T-helper 1 cell treated with Interleukin-12 subunit alpha and Interleukin-12 subunit beta and Interleukin-4 antibody, amounts not matched to agents 30 μg/mL and 1 μg/mL, for 36 hours (primary cell): Measurements from ENCODE around the gene DCAF4L1.
A peak's percentile ranks its signal among the peaks of the same experiment; 100 is the strongest.

Experiments
- H3K27ac Mint-ChIP-seq: one replicate; pipeline ENCODE4 v1.8.0; 2021; ENCODE audit warnings: mild to moderate bottlenecking, mixed read lengths
- H3K27me3 Mint-ChIP-seq: one replicate; pipeline ENCODE4 v1.8.0; 2021; ENCODE audit warnings: low read depth, mixed read lengths
- H3K36me3 Mint-ChIP-seq: one replicate; pipeline ENCODE4 v1.8.0; 2021; ENCODE audit warnings: low read depth, mixed read lengths
- H3K4me1 Mint-ChIP-seq: one replicate; pipeline ENCODE4 v1.8.0; 2021; ENCODE audit warnings: low read depth, mixed read lengths
- H3K4me3 Mint-ChIP-seq: one replicate; pipeline ENCODE4 v1.8.0; 2021; ENCODE audit warnings: mild to moderate bottlenecking, moderate library complexity, mixed read lengths
- H3K9me3 Mint-ChIP-seq: one replicate; pipeline ENCODE4 v1.8.0; 2021; ENCODE audit warnings: mixed read lengths

The DCAF4L1 gene

GRCh38 chr4:41981456-41981855 lies at the start of gene DCAF4L1:
Gene DCAF4L1, plus strand, starts transcription at chr4:41981756. Its CDS starts 37 bp downstream, at chr4:41981793.
- no peaks in the 10 kb centered on the region for H3K36me3 Mint-ChIP-seq
- no peak within 1 kb of the TSS for H3K4me3 Mint-ChIP-seq
- H3K27me3 Mint-ChIP-seq, result no peaks in the 10 kb centered on the region
- H3K9me3 Mint-ChIP-seq, result no peaks in the 10 kb centered on the region
- H3K4me1 Mint-ChIP-seq, result peaks cover 1% of the 10 kb centered on the region
- no peak within 1 kb of the TSS for H3K27ac Mint-ChIP-seq

- Mint-ChIP-seq H3K4me3 (no peak overlapping the region), H3K4me1 (peaks cover 27% of the 10 kb centered on the region), H3K27me3 (peaks cover 8% of the 10 kb centered on the region), H3K36me3 (peaks cover 8% of the 10 kb centered on the region), H3K9me3 (peaks cover 6% of the 10 kb centered on the region), H3K27ac (no peak overlapping the region)
Measured at GRCh38 chr4:41932988-41933387, 48.6 kb upstream of the DCAF4L1 start.

GRCh38 chr4:41933997-41934503 lies 47.5 kb upstream of the DCAF4L1 start:
- Mint-ChIP-seq H3K36me3 (peaks cover 13% of the 10 kb centered on the region), H3K4me3 (peak overlapping the region; percentile 94), H3K27ac (peak overlapping the region; percentile 89), H3K4me1 (peaks cover 29% of the 10 kb centered on the region), H3K9me3 (peaks cover 6% of the 10 kb centered on the region), H3K27me3 (no peaks in the 10 kb centered on the region)

- Mint-ChIP-seq H3K27ac (peak overlapping the region; percentile 89), H3K4me3 (peak overlapping the region; percentile 94), H3K9me3 (peaks cover 6% of the 10 kb centered on the region), H3K4me1 (peaks cover 29% of the 10 kb centered on the region), H3K27me3 (no peaks in the 10 kb centered on the region), H3K36me3 (peaks cover 13% of the 10 kb centered on the region)
Measured at GRCh38 chr4:41934514-41934900, 47.0 kb upstream of the DCAF4L1 start.

DNA sequence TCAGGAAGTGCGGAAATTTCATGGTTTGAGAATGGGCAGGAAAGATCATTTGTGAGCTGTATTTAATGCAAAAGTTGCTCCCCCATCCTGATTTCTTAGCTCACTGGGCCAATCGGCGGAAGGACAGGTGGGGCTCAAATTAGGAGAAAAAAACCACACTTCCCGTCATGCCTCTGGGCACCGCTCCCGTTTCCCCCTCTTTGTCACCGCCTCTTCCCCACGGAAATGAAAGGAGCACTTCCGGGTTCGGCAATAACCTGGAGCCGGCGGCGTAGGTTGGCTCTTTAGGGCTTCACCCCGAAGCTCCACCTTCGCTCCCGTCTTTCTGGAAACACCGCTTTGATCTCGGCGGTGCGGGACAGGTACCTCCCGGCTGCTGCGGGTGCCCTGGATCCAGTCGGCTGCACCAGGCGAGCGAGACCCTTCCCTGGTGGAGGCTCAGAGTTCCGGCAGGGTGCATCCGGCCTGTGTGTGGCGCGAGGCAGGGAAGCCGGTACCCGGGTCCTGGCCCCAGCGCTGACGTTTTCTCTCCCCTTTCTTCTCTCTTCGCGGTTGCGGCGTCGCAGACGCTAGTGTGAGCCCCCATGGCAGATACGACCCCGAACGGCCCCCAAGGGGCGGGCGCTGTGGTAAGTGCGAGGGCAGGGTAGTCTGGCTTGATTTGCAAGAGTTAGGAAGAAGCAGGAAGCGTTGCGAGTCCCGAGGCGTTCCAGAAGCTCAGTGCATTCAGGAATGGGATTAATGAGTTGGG lies 46.5 kb upstream of the DCAF4L1 start, which contains the start of gene TMEM33:
TMEM33 (plus strand) TSS at position 529 of the 751 bp plus-strand sequence; CDS start at position 585, 56 bp downstream.
- Mint-ChIP-seq H3K9me3 (peaks cover 6% of the 10 kb centered on the region), H3K27me3 (no peaks in the 10 kb centered on the region), H3K36me3 (peaks cover 17% of the 10 kb centered on the region), H3K4me1 (peaks cover 31% of the 10 kb centered on the region), H3K4me3 (peak within 1 kb of the TSS; percentile 94), H3K27ac (peak within 1 kb of the TSS; percentile 89)

DNA sequence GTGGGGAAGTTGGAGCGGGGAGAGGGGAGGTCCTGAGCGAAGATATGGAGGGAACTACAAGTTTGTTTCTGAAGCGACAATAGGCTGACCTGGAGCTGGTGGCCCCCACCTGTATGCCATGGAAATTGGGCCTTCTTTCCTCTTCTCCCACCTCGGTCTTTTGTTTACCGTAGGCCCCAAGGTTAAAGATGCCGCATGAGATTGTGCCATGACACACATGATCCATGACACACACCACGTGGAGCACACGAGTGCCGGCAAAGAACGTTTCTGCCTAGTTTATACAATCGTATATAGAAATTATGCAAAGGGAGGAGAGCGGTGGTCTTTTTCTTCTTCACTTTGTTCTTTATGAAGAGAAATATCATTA lies 45.9 kb upstream of the DCAF4L1 start:
- Mint-ChIP-seq H3K36me3 (peaks cover 18% of the 10 kb centered on the region), H3K9me3 (peaks cover 6% of the 10 kb centered on the region), H3K27me3 (no peaks in the 10 kb centered on the region), H3K27ac (peak overlapping the region; percentile 89), H3K4me3 (peak overlapping the region; percentile 94), H3K4me1 (peaks cover 30% of the 10 kb centered on the region)

GRCh38 chr4:41939016-41939626 lies 42.4 kb upstream of the DCAF4L1 start:
- Mint-ChIP-seq H3K4me3 (no peak overlapping the region), H3K4me1 (peaks cover 32% of the 10 kb centered on the region), H3K27me3 (no peaks in the 10 kb centered on the region), H3K9me3 (peaks cover 6% of the 10 kb centered on the region), H3K36me3 (peaks cover 29% of the 10 kb centered on the region), H3K27ac (no peak overlapping the region)

DNA sequence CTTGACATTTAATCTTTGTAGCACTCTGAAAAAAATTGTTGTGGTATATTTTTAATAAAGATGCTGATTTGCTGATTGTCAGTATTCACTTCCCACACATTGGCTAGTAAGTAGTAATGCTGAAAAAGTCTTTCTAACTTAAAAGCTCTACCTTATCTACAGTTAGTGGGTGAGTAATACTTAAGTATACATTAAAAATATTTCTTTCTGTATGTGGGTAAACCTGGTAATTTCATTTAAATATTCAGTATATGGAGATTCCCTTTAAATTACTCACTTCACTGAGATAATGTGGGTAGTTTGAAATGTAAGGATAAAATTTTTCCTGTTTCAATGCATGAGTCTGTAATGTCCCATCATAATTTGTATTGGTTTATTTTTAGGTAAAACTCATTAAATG lies 40.7 kb upstream of the DCAF4L1 start:
- Mint-ChIP-seq H3K4me1 (peaks cover 22% of the 10 kb centered on the region), H3K27me3 (no peaks in the 10 kb centered on the region), H3K27ac (no peak overlapping the region), H3K4me3 (no peak overlapping the region), H3K36me3 (peaks cover 25% of the 10 kb centered on the region), H3K9me3 (no peaks in the 10 kb centered on the region)

- Mint-ChIP-seq H3K27me3 (no peaks in the 10 kb centered on the region), H3K27ac (no peak overlapping the region), H3K4me3 (no peak overlapping the region), H3K36me3 (peaks cover 26% of the 10 kb centered on the region), H3K4me1 (peaks cover 7% of the 10 kb centered on the region), H3K9me3 (no peaks in the 10 kb centered on the region)
Measured at GRCh38 chr4:41943506-41943905, 38.0 kb upstream of the DCAF4L1 start.

- Mint-ChIP-seq H3K36me3 (peaks cover 23% of the 10 kb centered on the region), H3K9me3 (no peaks in the 10 kb centered on the region), H3K4me3 (no peak overlapping the region), H3K27ac (no peak overlapping the region), H3K27me3 (no peaks in the 10 kb centered on the region), H3K4me1 (peaks cover 10% of the 10 kb centered on the region)
Measured at GRCh38 chr4:41944089-41944488, 37.5 kb upstream of the DCAF4L1 start.

DNA sequence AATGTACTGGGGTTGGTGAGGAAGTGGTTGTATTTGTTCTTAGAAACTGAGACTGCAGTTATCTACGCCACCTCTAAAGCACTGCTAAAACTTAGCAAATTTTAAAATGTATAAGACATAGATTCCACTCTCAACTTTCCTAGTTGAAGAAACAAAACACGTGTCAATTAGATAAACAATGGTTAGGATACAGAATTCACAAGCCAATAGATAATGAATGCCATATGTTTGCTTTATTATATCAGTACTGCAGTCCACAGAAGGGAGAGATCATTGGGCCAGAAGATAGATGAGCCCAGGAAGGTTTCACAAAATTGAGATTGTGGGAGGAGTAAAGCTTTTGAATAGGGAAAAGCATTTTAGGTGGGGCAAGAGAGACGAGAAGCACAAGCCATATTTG lies 32.0 kb upstream of the DCAF4L1 start:
- H3K27me3 Mint-ChIP-seq, result no peaks in the 10 kb centered on the region
- H3K9me3 Mint-ChIP-seq, result no peaks in the 10 kb centered on the region
- H3K4me1 Mint-ChIP-seq, result peaks cover 17% of the 10 kb centered on the region
- H3K4me3 Mint-ChIP-seq, result no peak overlapping the region
- H3K36me3 Mint-ChIP-seq, result peaks cover 32% of the 10 kb centered on the region
- peak overlapping the region; percentile 5 for H3K27ac Mint-ChIP-seq

DNA sequence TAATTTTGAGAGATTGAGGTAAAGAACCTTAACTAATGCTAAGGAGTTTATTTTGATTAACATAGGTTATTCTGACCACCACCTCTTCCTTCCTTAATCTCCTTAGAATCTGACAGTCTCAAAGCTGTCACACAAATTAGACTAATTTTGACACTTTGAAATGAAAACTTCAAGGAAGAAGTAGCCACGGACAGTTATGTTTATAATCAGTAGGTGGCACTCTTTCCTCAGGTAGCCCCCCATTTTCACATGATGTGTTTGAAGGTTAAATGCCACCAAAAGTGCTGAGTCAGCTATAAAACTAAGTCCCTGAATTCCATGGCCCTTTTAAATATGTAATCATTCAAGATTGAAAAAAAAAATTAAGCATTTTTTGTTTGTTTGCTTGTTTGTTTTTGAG lies 23.9 kb upstream of the DCAF4L1 start:
- Mint-ChIP-seq H3K36me3 (peaks cover 12% of the 10 kb centered on the region), H3K27me3 (no peaks in the 10 kb centered on the region), H3K9me3 (no peaks in the 10 kb centered on the region), H3K4me1 (no peaks in the 10 kb centered on the region), H3K4me3 (no peak overlapping the region), H3K27ac (no peak overlapping the region)

- Mint-ChIP-seq H3K4me1 (no peaks in the 10 kb centered on the region), H3K4me3 (no peak overlapping the region), H3K27me3 (no peaks in the 10 kb centered on the region), H3K36me3 (no peaks in the 10 kb centered on the region), H3K27ac (no peak overlapping the region), H3K9me3 (peaks cover 5% of the 10 kb centered on the region)
Measured at GRCh38 chr4:41963105-41963504, 18.5 kb upstream of the DCAF4L1 start.

GRCh38 chr4:41964401-41964800 lies 17.2 kb upstream of the DCAF4L1 start:
- Mint-ChIP-seq H3K4me3 (no peak overlapping the region), H3K27me3 (no peaks in the 10 kb centered on the region), H3K4me1 (no peaks in the 10 kb centered on the region), H3K36me3 (no peaks in the 10 kb centered on the region), H3K27ac (no peak overlapping the region), H3K9me3 (peaks cover 8% of the 10 kb centered on the region)

DNA sequence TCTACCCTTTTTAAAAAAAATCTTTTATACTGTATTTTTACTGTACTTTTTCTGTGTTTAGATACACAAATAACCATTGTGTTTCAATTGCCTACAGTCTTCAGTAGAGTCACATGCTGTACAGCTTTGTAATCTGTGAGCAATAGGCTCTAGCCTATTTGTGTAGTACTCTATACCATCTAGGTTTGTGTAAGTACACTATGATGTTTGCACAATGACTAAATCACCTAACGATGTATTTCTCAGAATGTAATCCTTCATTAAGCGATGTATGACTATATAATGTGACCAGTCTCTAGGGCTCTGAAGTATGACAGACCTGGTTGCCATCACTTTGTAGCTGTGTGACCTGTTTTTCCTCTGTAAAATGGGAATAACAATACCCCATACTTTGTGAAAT lies 14.2 kb upstream of the DCAF4L1 start:
- H3K9me3 Mint-ChIP-seq, result peaks cover 8% of the 10 kb centered on the region
- H3K4me3 Mint-ChIP-seq, result no peak overlapping the region
- H3K36me3 Mint-ChIP-seq, result no peaks in the 10 kb centered on the region
- H3K27me3 Mint-ChIP-seq, result no peaks in the 10 kb centered on the region
- no peaks in the 10 kb centered on the region for H3K4me1 Mint-ChIP-seq
- no peak overlapping the region for H3K27ac Mint-ChIP-seq
